Measurements from ENCODE around the gene CDHR5. TPM values are rescaled to one million over a fixed set of nuclear protein-coding genes. Genes with fewer than 3 reads are reported as not detected.

Gene CDHR5
- total and polyA plus RNA-seq, 7 donors: 0.07 to 0.34 (median 0.20) TPM; not detected in 4

DNA sequence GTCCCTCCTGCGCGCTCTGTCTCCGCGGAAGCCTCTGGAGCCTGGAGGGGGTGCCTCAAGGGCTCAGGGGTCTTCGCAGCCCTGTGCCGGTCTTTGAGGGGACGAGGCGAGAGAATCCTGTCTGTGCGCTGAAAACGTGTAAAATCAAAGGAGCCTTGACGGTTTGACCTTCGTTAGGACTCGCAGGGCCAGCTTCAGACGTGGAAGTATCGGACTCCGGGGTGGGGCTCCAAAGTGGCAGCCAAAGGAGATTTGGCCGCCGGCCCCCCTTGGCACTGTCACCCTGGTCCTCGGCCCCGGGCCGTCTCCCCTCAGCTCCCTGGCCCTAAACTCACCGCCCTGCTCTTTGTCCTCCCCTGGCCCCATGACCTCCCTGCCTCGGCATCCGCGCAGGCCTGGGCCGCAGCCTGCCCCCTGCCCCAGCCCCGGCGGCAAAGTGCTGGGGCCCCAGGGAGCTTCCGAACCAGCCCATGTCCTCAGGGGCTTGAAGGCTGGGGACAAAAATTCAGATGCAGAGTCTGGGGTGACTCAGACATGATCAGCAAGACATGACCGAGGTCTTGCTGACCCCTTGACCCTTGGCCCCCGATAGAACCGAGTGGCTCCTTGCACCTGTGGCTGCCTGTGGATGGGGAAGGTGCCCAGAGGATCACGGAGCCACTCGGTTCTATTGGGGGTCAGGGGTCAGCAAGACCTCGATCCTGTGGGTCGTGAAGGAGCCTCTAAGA is 55.4 kb downstream of the CDHR5 start:
- Histone ChIP-seq H3K4me1 (peaks cover 10% of the 10 kb centered on the region), H3K4me3 (peak overlapping the region; percentile 75), H3K36me3 (ENCODE audit: insufficient read depth in 1 of 2, low read depth in 1 of 2) (no peaks in the 10 kb centered on the region), H3K9me3 (no peaks in the 10 kb centered on the region), H3K27ac (peak overlapping the region; percentile 88), H3K27me3 (ENCODE audit: insufficient read depth in 3 of 3, low read length in 2 of 3) (no peaks in the 10 kb centered on the region)
- intact Hi-C loops (cut with DNase I): no loop called here
- TF ChIP-seq CTCF (IDR thresholded peaks at IDR 0.05): no peak
- WGBS, 3 donors: 14 to 31% (median 19%) methylated on average over 31 to 36 of the region's 36 CpGs
- ATAC-seq (peak in 1 of 4 donors; percentile 24), DNase-seq (peak; percentile 52 to 73)

DNA sequence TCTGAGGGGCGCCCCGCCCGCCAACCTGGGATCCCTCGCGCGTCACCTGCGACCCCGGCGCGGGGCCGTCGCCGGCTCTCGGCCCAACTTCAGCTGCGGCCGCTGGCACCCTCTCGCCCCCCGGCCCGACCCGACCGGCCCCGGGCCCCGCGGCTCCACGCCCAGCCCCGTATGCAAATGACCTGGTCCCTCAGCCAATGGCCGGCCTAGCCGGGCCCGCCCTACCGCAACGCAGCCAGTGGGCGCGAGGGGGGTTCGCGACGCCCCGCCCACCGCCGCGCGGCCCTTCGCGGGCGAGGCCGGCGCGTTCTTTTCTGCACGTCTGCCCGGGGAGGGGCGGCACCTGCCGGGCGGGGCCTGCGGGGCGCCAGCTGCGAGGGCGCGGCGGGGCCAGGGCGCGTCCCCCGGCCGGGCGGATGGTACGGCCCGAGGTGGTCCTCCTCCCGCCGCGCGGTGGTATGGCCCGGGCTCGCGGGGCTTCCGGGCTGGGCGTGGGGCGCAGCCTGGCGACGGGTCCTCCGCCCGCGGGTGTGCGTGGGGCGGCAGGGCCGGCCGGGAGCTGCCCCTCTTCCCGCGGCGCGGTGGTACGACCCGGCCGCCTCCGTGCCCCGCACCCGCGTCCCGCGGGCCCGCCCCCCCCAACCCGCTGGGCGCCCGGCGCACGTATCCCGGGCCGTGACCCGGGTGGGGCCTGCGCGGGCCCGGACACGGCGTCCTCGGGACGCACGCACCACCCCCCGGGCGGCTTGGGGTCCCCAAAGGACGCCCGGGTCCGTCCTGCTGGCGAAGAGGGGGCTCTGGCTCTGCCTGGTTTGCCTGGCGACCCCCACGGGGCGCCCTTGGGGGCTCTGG is 56.2 kb downstream of the CDHR5 start:
- peak overlapping the region; percentile 88 for H3K27ac ChIP-seq
- WGBS, 3 donors: 1% methylated on average over 76 to 123 of the region's 123 CpGs
- peak; percentile 94 to 95 (median 94) for ATAC-seq
- no peak for TF ChIP-seq CTCF (IDR thresholded peaks at IDR 0.05)
- intact Hi-C loops (cut with DNase I): no loop called here
- peak; percentile 94 to 97 for DNase-seq
- H3K9me3 ChIP-seq: no peaks in the 10 kb centered on the region
- peaks cover 9% of the 10 kb centered on the region for H3K4me1 ChIP-seq
- H3K36me3 ChIP-seq (ENCODE audit: insufficient read depth in 1 of 2, low read depth in 1 of 2): no peaks in the 10 kb centered on the region
- no peaks in the 10 kb centered on the region for H3K27me3 ChIP-seq (ENCODE audit: insufficient read depth in 3 of 3, low read length in 2 of 3)
- H3K4me3 ChIP-seq: peak overlapping the region; percentile 75

DNA sequence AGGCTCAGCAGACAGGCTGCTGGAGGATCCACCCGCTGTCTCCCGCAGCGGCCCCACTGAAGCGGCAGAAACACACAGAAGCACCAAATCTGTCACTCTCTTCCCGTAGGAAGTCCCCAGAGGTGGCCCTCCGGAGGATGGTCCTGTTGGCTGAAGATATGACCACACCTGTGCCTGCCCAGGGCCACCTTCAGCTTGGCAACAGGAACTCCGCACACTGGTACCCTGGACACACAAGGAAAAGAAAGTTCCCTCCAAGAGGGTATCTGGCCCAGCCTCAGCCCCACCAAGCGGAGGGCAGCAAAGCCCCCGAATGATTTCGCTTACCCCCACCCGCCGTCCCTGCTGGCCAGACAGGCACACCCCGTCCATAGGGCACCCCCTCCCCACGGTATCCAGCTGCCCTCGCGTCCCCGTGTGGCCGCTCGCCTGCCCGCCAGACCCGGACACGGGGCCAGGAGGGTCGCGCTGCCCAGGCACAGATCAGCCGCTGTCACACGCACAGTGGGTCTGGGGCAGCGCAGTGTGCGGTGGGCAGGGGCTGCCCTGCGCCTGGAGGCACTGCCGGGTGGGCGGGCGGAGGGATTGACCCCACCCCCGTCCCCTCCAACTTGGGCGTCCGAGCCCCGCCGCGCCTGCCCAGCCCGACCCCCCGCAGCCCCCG is 57.0 kb downstream of the CDHR5 start:
- peak overlapping the region; percentile 75 for H3K4me3 ChIP-seq
- DNase-seq: no peak

More for the DNA sequence above, 57.0 kb downstream of the CDHR5 start:
- Histone ChIP-seq H3K27me3 (ENCODE audit: insufficient read depth in 3 of 3, low read length in 2 of 3) (no peaks in the 10 kb centered on the region), H3K27ac (peak overlapping the region; percentile 88), H3K9me3 (no peaks in the 10 kb centered on the region), H3K36me3 (ENCODE audit: insufficient read depth in 1 of 2, low read depth in 1 of 2) (no peaks in the 10 kb centered on the region), H3K4me1 (peaks cover 7% of the 10 kb centered on the region)
- WGBS, 3 donors: 23 to 33% (median 24%) methylated on average over 31 to 41 of the region's 41 CpGs
- no peak for TF ChIP-seq CTCF (IDR thresholded peaks at IDR 0.05)
- intact Hi-C loops (cut with DNase I): no loop called here
- ATAC-seq: peak in 3 of 4 donors; percentile 6 to 12 (median 9)

Measured in psoas muscle (tissue), 8 donors.